ENCODE measurements around the gene EXOC4. TPM values are rescaled to one million over a fixed set of nuclear protein-coding genes. Genes with fewer than 3 reads are reported as not detected.
"Not testable (repeated sequence)": the region's sequence is repeated elsewhere in the genome, so short reads cannot be mapped to it uniquely, and the experiment has no call there.

The EXOC4 gene
- polyA plus RNA-seq, 2 donors: 11.1 to 19.0 TPM

GRCh38 chr7:133778472-133778871 lies 525.6 kb downstream of the EXOC4 start:
- H3K27ac ChIP-seq (ENCODE audit: low read depth in 2 of 2, low read length in 1 of 2): no peak overlapping the region
- no peaks in the 10 kb centered on the region for H3K4me1 ChIP-seq (ENCODE audit: control insufficient read depth in 2 of 2, insufficient read depth in 2 of 2, low read length in 1 of 2)
- H3K9me3 ChIP-seq (ENCODE audit: control insufficient read depth in 2 of 2, insufficient read depth in 1 of 2, low read depth in 1 of 2, low read length in 1 of 2): no peaks in the 10 kb centered on the region
- WGBS, 2 donors: 92 to 93% methylated on average over 5 of the region's 5 CpGs
- no peak overlapping the region for H3K4me3 ChIP-seq (ENCODE audit: low read depth in 1 of 2, low read length in 2 of 2)
- no peaks in the 10 kb centered on the region for H3K36me3 ChIP-seq (ENCODE audit: control insufficient read depth in 2 of 2, insufficient read depth in 2 of 2, low read length in 1 of 2)
- H3K27me3 ChIP-seq (ENCODE audit: control insufficient read depth in 1 of 2, insufficient read depth in 2 of 2, low read length in 2 of 2): no peaks in the 10 kb centered on the region

- WGBS, 2 donors: 96 to 99% methylated on average over 4 of the region's 4 CpGs
Measured at GRCh38 chr7:133779538-133779937, 526.7 kb downstream of the EXOC4 start.

GRCh38 chr7:133780912-133781311 lies 528.0 kb downstream of the EXOC4 start:
- Histone ChIP-seq H3K27ac (ENCODE audit: low read depth in 2 of 2, low read length in 1 of 2) (no peak overlapping the region), H3K9me3 (ENCODE audit: control insufficient read depth in 2 of 2, insufficient read depth in 1 of 2, low read depth in 1 of 2, low read length in 1 of 2) (no peaks in the 10 kb centered on the region), H3K36me3 (ENCODE audit: control insufficient read depth in 2 of 2, insufficient read depth in 2 of 2, low read length in 1 of 2) (no peaks in the 10 kb centered on the region), H3K4me3 (ENCODE audit: low read depth in 1 of 2, low read length in 2 of 2) (no peak overlapping the region), H3K4me1 (ENCODE audit: control insufficient read depth in 2 of 2, insufficient read depth in 2 of 2, low read length in 1 of 2) (no peaks in the 10 kb centered on the region), H3K27me3 (ENCODE audit: control insufficient read depth in 1 of 2, insufficient read depth in 2 of 2, low read length in 2 of 2) (no peaks in the 10 kb centered on the region)
- 57 to 76% methylated on average over 2 of the region's 2 CpGs for WGBS, 2 donors

More at GRCh38 chr7:133779538-133779937, 526.7 kb downstream of the EXOC4 start:
- not testable (repeated sequence) for H3K36me3 ChIP-seq (ENCODE audit: control insufficient read depth in 2 of 2, insufficient read depth in 2 of 2, low read length in 1 of 2); H3K27ac ChIP-seq (ENCODE audit: low read depth in 2 of 2, low read length in 1 of 2); H3K9me3 ChIP-seq (ENCODE audit: control insufficient read depth in 2 of 2, insufficient read depth in 1 of 2, low read depth in 1 of 2, low read length in 1 of 2); H3K4me3 ChIP-seq (ENCODE audit: low read depth in 1 of 2, low read length in 2 of 2); H3K4me1 ChIP-seq (ENCODE audit: control insufficient read depth in 2 of 2, insufficient read depth in 2 of 2, low read length in 1 of 2); H3K27me3 ChIP-seq (ENCODE audit: control insufficient read depth in 1 of 2, insufficient read depth in 2 of 2, low read length in 2 of 2)

- Histone ChIP-seq H3K27me3 (ENCODE audit: control insufficient read depth in 1 of 2, insufficient read depth in 2 of 2, low read length in 2 of 2) (no peaks in the 10 kb centered on the region), H3K9me3 (ENCODE audit: control insufficient read depth in 2 of 2, insufficient read depth in 1 of 2, low read depth in 1 of 2, low read length in 1 of 2) (no peaks in the 10 kb centered on the region), H3K36me3 (ENCODE audit: control insufficient read depth in 2 of 2, insufficient read depth in 2 of 2, low read length in 1 of 2) (no peaks in the 10 kb centered on the region), H3K4me3 (ENCODE audit: low read depth in 1 of 2, low read length in 2 of 2) (no peak overlapping the region), H3K27ac (ENCODE audit: low read depth in 2 of 2, low read length in 1 of 2) (no peak overlapping the region), H3K4me1 (ENCODE audit: control insufficient read depth in 2 of 2, insufficient read depth in 2 of 2, low read length in 1 of 2) (no peaks in the 10 kb centered on the region)
- WGBS, 2 donors: 82 to 88% methylated on average over 7 of the region's 7 CpGs
Measured at GRCh38 chr7:133781486-133782090, 528.7 kb downstream of the EXOC4 start.

- no peak overlapping the region for H3K27ac ChIP-seq (ENCODE audit: low read depth in 2 of 2, low read length in 1 of 2)
- H3K27me3 ChIP-seq (ENCODE audit: control insufficient read depth in 1 of 2, insufficient read depth in 2 of 2, low read length in 2 of 2): no peaks in the 10 kb centered on the region
- no peaks in the 10 kb centered on the region for H3K4me1 ChIP-seq (ENCODE audit: control insufficient read depth in 2 of 2, insufficient read depth in 2 of 2, low read length in 1 of 2)
- WGBS, 2 donors: 94 to 99% methylated on average over 5 of the region's 5 CpGs
- H3K4me3 ChIP-seq (ENCODE audit: low read depth in 1 of 2, low read length in 2 of 2): no peak overlapping the region
- H3K9me3 ChIP-seq (ENCODE audit: control insufficient read depth in 2 of 2, insufficient read depth in 1 of 2, low read depth in 1 of 2, low read length in 1 of 2): no peaks in the 10 kb centered on the region
- H3K36me3 ChIP-seq (ENCODE audit: control insufficient read depth in 2 of 2, insufficient read depth in 2 of 2, low read length in 1 of 2): no peaks in the 10 kb centered on the region
Measured at GRCh38 chr7:133782470-133782869, 529.6 kb downstream of the EXOC4 start.

GRCh38 chr7:133783276-133783675 lies 530.4 kb downstream of the EXOC4 start:
- WGBS, 2 donors: 95 to 99% methylated on average over 2 of the region's 2 CpGs
- no peaks in the 10 kb centered on the region for H3K36me3 ChIP-seq (ENCODE audit: control insufficient read depth in 2 of 2, insufficient read depth in 2 of 2, low read length in 1 of 2)
- no peak overlapping the region for H3K27ac ChIP-seq (ENCODE audit: low read depth in 2 of 2, low read length in 1 of 2)
- no peaks in the 10 kb centered on the region for H3K4me1 ChIP-seq (ENCODE audit: control insufficient read depth in 2 of 2, insufficient read depth in 2 of 2, low read length in 1 of 2)
- no peaks in the 10 kb centered on the region for H3K27me3 ChIP-seq (ENCODE audit: control insufficient read depth in 1 of 2, insufficient read depth in 2 of 2, low read length in 2 of 2)
- no peak overlapping the region for H3K4me3 ChIP-seq (ENCODE audit: low read depth in 1 of 2, low read length in 2 of 2)
- H3K9me3 ChIP-seq (ENCODE audit: control insufficient read depth in 2 of 2, insufficient read depth in 1 of 2, low read depth in 1 of 2, low read length in 1 of 2): no peaks in the 10 kb centered on the region

- no peaks in the 10 kb centered on the region for H3K4me1 ChIP-seq (ENCODE audit: control insufficient read depth in 2 of 2, insufficient read depth in 2 of 2, low read length in 1 of 2)
- H3K9me3 ChIP-seq (ENCODE audit: control insufficient read depth in 2 of 2, insufficient read depth in 1 of 2, low read depth in 1 of 2, low read length in 1 of 2): no peaks in the 10 kb centered on the region
- no peak overlapping the region for H3K27ac ChIP-seq (ENCODE audit: low read depth in 2 of 2, low read length in 1 of 2)
- H3K27me3 ChIP-seq (ENCODE audit: control insufficient read depth in 1 of 2, insufficient read depth in 2 of 2, low read length in 2 of 2): no peaks in the 10 kb centered on the region
- no peaks in the 10 kb centered on the region for H3K36me3 ChIP-seq (ENCODE audit: control insufficient read depth in 2 of 2, insufficient read depth in 2 of 2, low read length in 1 of 2)
- no peak overlapping the region for H3K4me3 ChIP-seq (ENCODE audit: low read depth in 1 of 2, low read length in 2 of 2)
- WGBS, 2 donors: 79 to 87% methylated on average over 4 of the region's 4 CpGs
Measured at GRCh38 chr7:133784486-133785001, 531.7 kb downstream of the EXOC4 start.

- 57 to 61% methylated on average over 3 of the region's 3 CpGs for WGBS, 2 donors
Measured at GRCh38 chr7:133786401-133786937, 533.6 kb downstream of the EXOC4 start.

GRCh38 chr7:133789974-133790373 lies 537.1 kb downstream of the EXOC4 start:
- H3K4me3 ChIP-seq (ENCODE audit: low read depth in 1 of 2, low read length in 2 of 2): no peak overlapping the region
- H3K36me3 ChIP-seq (ENCODE audit: control insufficient read depth in 2 of 2, insufficient read depth in 2 of 2, low read length in 1 of 2): no peaks in the 10 kb centered on the region
- no peaks in the 10 kb centered on the region for H3K27me3 ChIP-seq (ENCODE audit: control insufficient read depth in 1 of 2, insufficient read depth in 2 of 2, low read length in 2 of 2)
- H3K4me1 ChIP-seq (ENCODE audit: control insufficient read depth in 2 of 2, insufficient read depth in 2 of 2, low read length in 1 of 2): no peaks in the 10 kb centered on the region
- 83 to 86% methylated on average over 3 of the region's 3 CpGs for WGBS, 2 donors
- H3K27ac ChIP-seq (ENCODE audit: low read depth in 2 of 2, low read length in 1 of 2): no peak overlapping the region
- H3K9me3 ChIP-seq (ENCODE audit: control insufficient read depth in 2 of 2, insufficient read depth in 1 of 2, low read depth in 1 of 2, low read length in 1 of 2): no peaks in the 10 kb centered on the region

More at GRCh38 chr7:133786401-133786937, 533.6 kb downstream of the EXOC4 start:
- no peak overlapping the region for H3K4me3 ChIP-seq (ENCODE audit: low read depth in 1 of 2, low read length in 2 of 2)
- no peaks in the 10 kb centered on the region for H3K36me3 ChIP-seq (ENCODE audit: control insufficient read depth in 2 of 2, insufficient read depth in 2 of 2, low read length in 1 of 2)
- H3K27ac ChIP-seq (ENCODE audit: low read depth in 2 of 2, low read length in 1 of 2): no peak overlapping the region
- H3K4me1 ChIP-seq (ENCODE audit: control insufficient read depth in 2 of 2, insufficient read depth in 2 of 2, low read length in 1 of 2): no peaks in the 10 kb centered on the region
- no peaks in the 10 kb centered on the region for H3K27me3 ChIP-seq (ENCODE audit: control insufficient read depth in 1 of 2, insufficient read depth in 2 of 2, low read length in 2 of 2)
- no peaks in the 10 kb centered on the region for H3K9me3 ChIP-seq (ENCODE audit: control insufficient read depth in 2 of 2, insufficient read depth in 1 of 2, low read depth in 1 of 2, low read length in 1 of 2)

GRCh38 chr7:133790911-133791310 lies 538.0 kb downstream of the EXOC4 start:
- Histone ChIP-seq H3K27ac (ENCODE audit: low read depth in 2 of 2, low read length in 1 of 2) (no peak overlapping the region), H3K4me3 (ENCODE audit: low read depth in 1 of 2, low read length in 2 of 2) (no peak overlapping the region), H3K36me3 (ENCODE audit: control insufficient read depth in 2 of 2, insufficient read depth in 2 of 2, low read length in 1 of 2) (no peaks in the 10 kb centered on the region), H3K27me3 (ENCODE audit: control insufficient read depth in 1 of 2, insufficient read depth in 2 of 2, low read length in 2 of 2) (no peaks in the 10 kb centered on the region), H3K9me3 (ENCODE audit: control insufficient read depth in 2 of 2, insufficient read depth in 1 of 2, low read depth in 1 of 2, low read length in 1 of 2) (no peaks in the 10 kb centered on the region), H3K4me1 (ENCODE audit: control insufficient read depth in 2 of 2, insufficient read depth in 2 of 2, low read length in 1 of 2) (no peaks in the 10 kb centered on the region)
- 95 to 96% methylated on average over 4 of the region's 4 CpGs for WGBS, 2 donors
